NCI-H1048 (cell line): ENCODE measurements around the gene CPM.

Source experiments
- DNase-seq: peaks from one replicate; lab custom pipeline; 2025; lab: John Stamatoyannopoulos, UW

CPM gene

GRCh38 chr12:68932961-68933893 lies at the start of gene CPM:
CPM (minus strand) TSS chr12:68933171; CDS start chr12:68932837, 334 bp downstream.
- peak; percentile 24 for DNase-seq

- no peak for DNase-seq
These were observed 48.5 kb upstream of the CPM start for GRCh38 chr12:68981516-68981915.

GRCh38 chr12:68980476-68981212 lies 47.7 kb upstream of the CPM start:
- no peak for DNase-seq

GRCh38 chr12:68978678-68979077 lies 45.7 kb upstream of the CPM start:
- no peak for DNase-seq

GRCh38 chr12:68977909-68978610 lies 45.1 kb upstream of the CPM start:
- DNase-seq = no peak

- no peak for DNase-seq
These were observed 44.4 kb upstream of the CPM start for GRCh38 chr12:68977335-68977734.

GRCh38 chr12:68976395-68976841 lies 43.4 kb upstream of the CPM start:
- no peak for DNase-seq

GRCh38 chr12:68975811-68976210 lies 42.8 kb upstream of the CPM start:
- DNase-seq = no peak

- DNase-seq = no peak
These were observed 39.6 kb upstream of the CPM start for GRCh38 chr12:68972595-68972994.

- no peak for DNase-seq
These were observed 38.4 kb upstream of the CPM start for GRCh38 chr12:68971404-68971803.

GRCh38 chr12:68970951-68971350 lies 38.0 kb upstream of the CPM start:
- DNase-seq = no peak

GRCh38 chr12:68970306-68970705 lies 37.3 kb upstream of the CPM start:
- no peak for DNase-seq

- DNase-seq = no peak
These were observed 34.1 kb upstream of the CPM start for GRCh38 chr12:68967046-68967445.

- no peak for DNase-seq
These were observed 31.1 kb upstream of the CPM start for GRCh38 chr12:68963856-68964745.

GRCh38 chr12:68962877-68963855 lies 30.2 kb upstream of the CPM start:
- no peak for DNase-seq

- no peak for DNase-seq
These were observed 27.0 kb upstream of the CPM start for GRCh38 chr12:68959891-68960464.

- no peak for DNase-seq
These were observed 26.3 kb upstream of the CPM start for GRCh38 chr12:68959143-68959858.

GRCh38 chr12:68958322-68958721 lies 25.4 kb upstream of the CPM start:
- DNase-seq = no peak

GRCh38 chr12:68957273-68957672 lies 24.3 kb upstream of the CPM start:
- DNase-seq = no peak
